Stomach (tissue), 4 donors: ENCODE results near the gene PPBP.

Experiments
- EP300 ChIP-seq: sonication (generic); formaldehyde crosslinking; IDR thresholded peaks from one replicate; pipeline ENCODE4 v1.6.1; 2017; ENCODE audit warnings: antibody characterized with exemption
- POLR2A ChIP-seq, 4 donors: fragments of 450-650 bp; IDR thresholded peaks; one replicate each; pipeline ENCODE4 v1.6.1; 2016; ENCODE audit warnings: antibody characterized with exemption in 4 of 4, control low read depth in 2 of 4, mild to moderate bottlenecking in 1 of 4, moderate library complexity in 1 of 4
- TF ChIP-seq, protein P1 (sequence below), 7 experiments: fragments of 450-650 bp in 4 of 7; fragments of 200-600 bp in 3 of 7; sonication (generic) in 3 of 7; IDR thresholded peaks; one replicate each; pipeline ENCODE4 v1.5.1; 2016 to 2019; ENCODE audit warnings: antibody characterized with exemption in 7 of 7, control low read depth in 2 of 7, mild to moderate bottlenecking in 1 of 7

DNA sequence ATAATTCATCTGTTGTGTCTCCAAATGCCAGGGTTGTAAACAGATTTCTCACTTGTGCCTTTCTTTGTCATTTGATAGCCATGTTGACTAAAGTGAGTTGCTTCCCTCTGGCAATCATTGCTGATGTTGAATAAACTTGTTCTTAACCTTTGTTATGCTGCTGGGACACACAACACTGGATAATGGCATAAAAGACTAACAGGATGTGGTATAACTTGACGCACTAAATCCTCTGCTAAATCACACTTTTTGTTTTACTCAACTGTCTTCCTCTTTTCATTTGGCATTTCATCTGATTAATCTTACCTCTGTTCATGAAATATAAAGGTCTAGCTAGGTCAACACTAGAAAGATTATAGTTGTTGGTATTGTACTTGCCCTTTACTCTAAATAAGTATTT lies 28.1 kb upstream of the PPBP start:
- TF ChIP-seq, protein P1, sequence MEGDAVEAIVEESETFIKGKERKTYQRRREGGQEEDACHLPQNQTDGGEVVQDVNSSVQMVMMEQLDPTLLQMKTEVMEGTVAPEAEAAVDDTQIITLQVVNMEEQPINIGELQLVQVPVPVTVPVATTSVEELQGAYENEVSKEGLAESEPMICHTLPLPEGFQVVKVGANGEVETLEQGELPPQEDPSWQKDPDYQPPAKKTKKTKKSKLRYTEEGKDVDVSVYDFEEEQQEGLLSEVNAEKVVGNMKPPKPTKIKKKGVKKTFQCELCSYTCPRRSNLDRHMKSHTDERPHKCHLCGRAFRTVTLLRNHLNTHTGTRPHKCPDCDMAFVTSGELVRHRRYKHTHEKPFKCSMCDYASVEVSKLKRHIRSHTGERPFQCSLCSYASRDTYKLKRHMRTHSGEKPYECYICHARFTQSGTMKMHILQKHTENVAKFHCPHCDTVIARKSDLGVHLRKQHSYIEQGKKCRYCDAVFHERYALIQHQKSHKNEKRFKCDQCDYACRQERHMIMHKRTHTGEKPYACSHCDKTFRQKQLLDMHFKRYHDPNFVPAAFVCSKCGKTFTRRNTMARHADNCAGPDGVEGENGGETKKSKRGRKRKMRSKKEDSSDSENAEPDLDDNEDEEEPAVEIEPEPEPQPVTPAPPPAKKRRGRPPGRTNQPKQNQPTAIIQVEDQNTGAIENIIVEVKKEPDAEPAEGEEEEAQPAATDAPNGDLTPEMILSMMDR (IDR thresholded peaks at IDR 0.05): no peak
- TF ChIP-seq POLR2A (IDR thresholded peaks at IDR 0.05) (no peak), EP300 (no peak)
